SK-N-SH (cell line): ENCODE data around the gene ZW10. TPM values are rescaled to one million over a fixed set of nuclear protein-coding genes. Genes with fewer than 3 reads are reported as not detected.

Source experiments
- CTCF ChIA-PET: fragments of 300-600, 350-600 bp; formaldehyde crosslinking; extraction: SDS; loops from one replicate; lab custom pipeline; 2021; lab: Yijun Ruan, JAX
- POLR2A ChIA-PET: fragments of 350-600 bp; sonication (Branson Sonifier 250); formaldehyde crosslinking; extraction: SDS; loops from one replicate; lab custom pipeline; 2020; ENCODE audit warnings: antibody characterized with exemption, inconsistent platforms; lab: Yijun Ruan, JAX
- DNase-seq: peaks from one replicate; pipeline ENCODE4 v3.0.0; 2012
- H2AFZ ChIP-seq: fragments of 200-600 bp; sonication (generic); 2 replicates; pipeline ENCODE4 v1.8.1; 2016; ENCODE audit warnings: antibody characterized with exemption, mild to moderate bottlenecking, low read depth
- H3F3A ChIP-seq: fragments of 200-600 bp; sonication (generic); replicated peaks from 2 replicates; pipeline ENCODE3; 2016; ENCODE audit warnings: antibody characterized with exemption, mild to moderate bottlenecking; ENCODE audit not compliant: insufficient read depth
- H3K27ac ChIP-seq, 2 experiments: fragments of 200-500 bp in 1 of 2; fragments of 200-600 bp in 1 of 2; sonication (Bioruptor generic) in 1 of 2; sonication (generic), shearing (Covaris generic) in 1 of 2; 2 replicates each; pipeline versions ENCODE4 v1.5.1 to v1.6.1; 2014 to 2016; ENCODE audit warnings: low read depth in 2 of 2, inconsistent platforms in 1 of 2, low read length in 1 of 2, mild to moderate bottlenecking in 1 of 2, mixed read lengths in 1 of 2
- H3K27me3 ChIP-seq: fragments of 200-600 bp; sonication (generic), shearing (Covaris generic); 2 replicates; pipeline ENCODE4 v1.6.1; 2016; ENCODE audit warnings: mixed run types; ENCODE audit not compliant: insufficient read depth
- H3K36me3 ChIP-seq, 2 experiments: fragments of 200-500 bp in 1 of 2; fragments of 200-600 bp in 1 of 2; sonication (Bioruptor generic) in 1 of 2; sonication (generic) in 1 of 2; replicated peaks in 1 of 2; 2 replicates each; pipeline versions ENCODE3 to v1.5.1; 2014 to 2016; ENCODE audit warnings: low read length in 1 of 2, mild to moderate bottlenecking in 1 of 2; ENCODE audit not compliant: insufficient read depth in 2 of 2, control insufficient read depth in 1 of 2
- H3K4me1 ChIP-seq, 2 experiments: fragments of 200-500 bp in 1 of 2; fragments of 200-600 bp in 1 of 2; sonication (Bioruptor generic) in 1 of 2; sonication (generic), shearing (Covaris generic) in 1 of 2; 2 replicates each; pipeline versions ENCODE4 v1.5.1 to v1.6.1; 2014 to 2016; ENCODE audit warnings: low read depth in 1 of 2, low read length in 1 of 2, mixed run types in 1 of 2; ENCODE audit not compliant: insufficient read depth in 2 of 2, control insufficient read depth in 1 of 2
- H3K4me2 ChIP-seq: fragments of 200-600 bp; sonication (generic), shearing (Covaris generic); 2 replicates; pipeline ENCODE4 v1.6.1; 2017; ENCODE audit warnings: mixed run types
- H3K4me3 ChIP-seq, 2 experiments: fragments of 200-500 bp in 1 of 2; fragments of 200-600 bp in 1 of 2; sonication (Bioruptor generic) in 1 of 2; sonication (generic), shearing (Covaris generic) in 1 of 2; 2 replicates each; pipeline versions ENCODE4 v1.5.1 to v1.8.1; 2014 to 2016; ENCODE audit warnings: low read depth in 2 of 2, inconsistent platforms in 1 of 2, low read length in 1 of 2, mild to moderate bottlenecking in 1 of 2, mixed read lengths in 1 of 2, moderate library complexity in 1 of 2
- H3K79me2 ChIP-seq: fragments of 200-600 bp; sonication (generic); 2 replicates; pipeline ENCODE4 v1.8.1; 2017; ENCODE audit warnings: mild to moderate bottlenecking; ENCODE audit not compliant: insufficient read depth
- H3K9ac ChIP-seq: fragments of 200-600 bp; sonication (generic); 2 replicates; pipeline ENCODE4 v1.6.1; 2017; ENCODE audit warnings: mixed run types
- H3K9me2 ChIP-seq: fragments of 200-600 bp; sonication (generic); 2 replicates; pipeline ENCODE4 v1.6.1; 2017; ENCODE audit warnings: mixed run types
- H3K9me3 ChIP-seq: fragments of 200-600 bp; sonication (generic); 2 replicates; pipeline ENCODE4 v1.6.1; 2017; ENCODE audit warnings: mixed run types, mild to moderate bottlenecking, moderate library complexity
- H4K20me1 ChIP-seq: fragments of 200-600 bp; sonication (generic); 2 replicates; pipeline ENCODE4 v1.6.1; 2017; ENCODE audit warnings: mild to moderate bottlenecking, mixed run types; ENCODE audit not compliant: insufficient read depth
- CHD2 ChIP-seq: fragments of 150-350 bp; IDR thresholded peaks from 2 replicates; pipeline ENCODE4 v1.6.1; 2018; ENCODE audit warnings: low read length; ENCODE audit not compliant: partially characterized antibody
- CTCF ChIP-seq: fragments of 200-600 bp; sonication (generic); IDR thresholded peaks from 2 replicates; pipeline ENCODE4 v1.6.1; 2017; ENCODE audit warnings: antibody characterized with exemption, mild to moderate bottlenecking, moderate library complexity
- EP300 ChIP-seq, 2 experiments: IDR thresholded peaks; 2 replicates each; pipeline versions ENCODE4 v1.4.0 to v1.6.1; 2012; ENCODE audit warnings: borderline replicate concordance in 1 of 2, low read depth in 1 of 2, low read length in 1 of 2
- FOXM1 ChIP-seq: IDR thresholded peaks from 2 replicates; pipeline ENCODE4 v1.4.0; 2012; ENCODE audit warnings: low read depth, mild to moderate bottlenecking
- MXI1 ChIP-seq: IDR thresholded peaks from 2 replicates; pipeline ENCODE4 v1.6.1; 2012; ENCODE audit warnings: mild to moderate bottlenecking, low read depth, low read length, improper control_type of control experiment
- POLR2AphosphoS5 ChIP-seq: IDR thresholded peaks from 2 replicates; pipeline ENCODE4 v1.6.1; 2012; ENCODE audit warnings: low read depth, low read length
- TEAD4 ChIP-seq: IDR thresholded peaks from 2 replicates; pipeline ENCODE4 v1.4.0; 2012; ENCODE audit warnings: mild to moderate bottlenecking, borderline replicate concordance; ENCODE audit not compliant: insufficient read depth
- USF1 ChIP-seq: IDR thresholded peaks from 2 replicates; pipeline ENCODE4 v1.4.0; 2012; ENCODE audit warnings: low read depth, borderline replicate concordance
- WGBS: methylation state at CpG from one replicate; pipeline ENCODE4 v1.1.6; 2017; ENCODE audit warnings: low lambda C conversion rate; 5-methylcytosine and 5-hydroxymethylcytosine counted together
- polyA plus RNA-seq, 3 experiments: library from polyadenylated mRNA; depleted of rRNA; stranded (reverse); fragments of >200 nt; gene quantifications; 2 replicates each; pipeline ENCODE4 v1.2.3, GENCODE V29; 2012

The ZW10 gene
- polyA plus RNA-seq, 1 of the 3 experiments (the other 2 are of a cell fraction): 6.1 TPM

- CTCF ChIA-PET: interaction anchor here (1.3 kb wide), 1 partner anchor 395 kb away, joined by 3 read pairs; no protein-coding TSS in a partner anchor
- H3K27me3 ChIP-seq: no peaks in the 10 kb centered on the region
- DNase-seq: peak; percentile 36
These were observed 49.7 kb downstream of the ZW10 start for GRCh38 chr11:113723787-113724186.

GRCh38 chr11:113722934-113723333 lies 50.6 kb downstream of the ZW10 start:
- H3F3A ChIP-seq: no peaks in the 10 kb centered on the region
- TF ChIP-seq FOXM1 (no peak), CHD2 (no peak)
- ChIA-PET POLR2A (no interaction called here), CTCF (interaction anchor here (1.2 to 2.7 kb wide), 4 partner anchors 8 to 394 kb away, joined by 3 to 14 read pairs (median 3); no protein-coding TSS in a partner anchor)
- peaks cover 0 to 13% of the 10 kb centered on the region in 2 experiments; a peak in 2 of 4 replicates for H3K4me1 ChIP-seq
- no peak overlapping the region for H2AFZ ChIP-seq
- WGBS: 77% methylated on average over 3 of the region's 3 CpGs
- DNase-seq: no peak
- no peaks in the 10 kb centered on the region for H4K20me1 ChIP-seq
- no peaks in the 10 kb centered on the region for H3K9me2 ChIP-seq
- H3K4me2 ChIP-seq: no peak overlapping the region
- H3K27me3 ChIP-seq: no peaks in the 10 kb centered on the region
- H3K27ac ChIP-seq: peak overlapping the region in 1 of 2 experiments; percentile 74; a peak in 1 of 4 replicates
- no peaks in the 10 kb centered on the region for H3K36me3 ChIP-seq
- H3K4me3 ChIP-seq: no peak overlapping the region
- no peaks in the 10 kb centered on the region for H3K79me2 ChIP-seq
- no peaks in the 10 kb centered on the region for H3K9me3 ChIP-seq
- no peak overlapping the region for H3K9ac ChIP-seq

More at GRCh38 chr11:113723787-113724186, 49.7 kb downstream of the ZW10 start:
- Histone ChIP-seq H3K4me1 (peaks cover 0 to 13% of the 10 kb centered on the region in 2 experiments; a peak in 2 of 4 replicates), H3K9ac (no peak overlapping the region), H3K27ac (peak overlapping the region in 1 of 2 experiments; percentile 74; a peak in 2 of 4 replicates), H3K79me2 (no peaks in the 10 kb centered on the region), H3K9me2 (no peaks in the 10 kb centered on the region), H3K9me3 (no peaks in the 10 kb centered on the region), H3K4me2 (no peak overlapping the region), H4K20me1 (no peaks in the 10 kb centered on the region), H3K36me3 (no peaks in the 10 kb centered on the region), H3F3A (no peaks in the 10 kb centered on the region), H3K4me3 (no peak overlapping the region), H2AFZ (no peak overlapping the region)
- 66% methylated on average over 4 of the region's 4 CpGs for WGBS
- POLR2A ChIA-PET: no interaction called here
- TF ChIP-seq MXI1: peak; percentile 29; the same call in 1 of the 2 replicates
- peak in 1 of 2 experiments; percentile 45; a peak in 1 of 4 replicates for TF ChIP-seq EP300 (IDR thresholded peaks at IDR 0.05; ENCODE audit: borderline replicate concordance in 1 of 2, low read depth in 1 of 2, low read length in 1 of 2)
- no peak for TF ChIP-seq CTCF
- no peak for TF ChIP-seq TEAD4
- TF ChIP-seq USF1: no peak
- no peak for TF ChIP-seq POLR2AphosphoS5
